Liver (tissue), 9 donors: ENCODE measurements around the gene MYLK3. TPM values are rescaled to one million over a fixed set of nuclear protein-coding genes. Genes with fewer than 3 reads are reported as not detected.

ENCODE experiments used
- DNase-seq: peaks from one replicate; pipeline ENCODE4 v3.0.0-alpha.2; 2017; ENCODE audit warnings: low spot score
- H3K27ac ChIP-seq, 2 donors: one replicate each; pipeline ENCODE4 v1.7.0; 2013; ENCODE audit warnings: inconsistent platforms in 2 of 2, low read length in 2 of 2, control low read depth in 1 of 2, low read depth in 1 of 2, mild to moderate bottlenecking in 1 of 2
- H3K27me3 ChIP-seq, 4 donors: one replicate each; pipeline versions ENCODE4 v1.6.1 to v1.7.0; 2013; ENCODE audit warnings: low read length in 3 of 4, inconsistent platforms in 1 of 4, mild to moderate bottlenecking in 1 of 4, moderate library complexity in 1 of 4; ENCODE audit not compliant: control insufficient read depth in 4 of 4, insufficient read depth in 4 of 4
- H3K36me3 ChIP-seq, 4 donors: one replicate each; pipeline versions ENCODE4 v1.6.1 to v1.7.0; 2013; ENCODE audit warnings: low read length in 3 of 4, mild to moderate bottlenecking in 3 of 4, low read depth in 1 of 4, moderate library complexity in 1 of 4; ENCODE audit not compliant: control insufficient read depth in 4 of 4, insufficient read depth in 3 of 4
- H3K4me1 ChIP-seq, 4 donors: one replicate each; pipeline versions ENCODE4 v1.6.1 to v1.7.0; 2013; ENCODE audit warnings: low read length in 3 of 4, mild to moderate bottlenecking in 3 of 4, moderate library complexity in 1 of 4; ENCODE audit not compliant: control insufficient read depth in 4 of 4, insufficient read depth in 4 of 4
- H3K4me3 ChIP-seq, 3 donors: one replicate each; pipeline versions ENCODE4 v1.6.1 to v1.7.0; 2013; ENCODE audit warnings: low read length in 3 of 3, control low read depth in 1 of 3, low read depth in 1 of 3, mild to moderate bottlenecking in 1 of 3
- H3K9ac ChIP-seq, 2 donors: one replicate each; pipeline ENCODE4 v1.7.0; 2013; ENCODE audit warnings: low read length in 2 of 2, mild to moderate bottlenecking in 2 of 2, moderate library complexity in 2 of 2, control low read depth in 1 of 2, low read depth in 1 of 2
- H3K9me3 ChIP-seq, 4 donors: one replicate each; pipeline versions ENCODE4 v1.6.1 to v1.7.0; 2013; ENCODE audit warnings: low read length in 3 of 4; ENCODE audit not compliant: control insufficient read depth in 4 of 4
- EGR1 ChIP-seq, 2 donors: IDR thresholded peaks; 2 replicates each; pipeline ENCODE4 v1.6.1; 2016 to 2018; ENCODE audit warnings: antibody characterized with exemption in 2 of 2, low read depth in 2 of 2
- FOXA1 ChIP-seq: IDR thresholded peaks from 2 replicates; pipeline ENCODE4 v1.6.1; 2016; ENCODE audit warnings: antibody characterized with exemption
- FOXA2 ChIP-seq: IDR thresholded peaks from 2 replicates; pipeline ENCODE4 v1.6.1; 2016; ENCODE audit warnings: antibody characterized with exemption
- GABPA ChIP-seq, 2 donors: IDR thresholded peaks in 1 of 2; conservative IDR thresholded peaks in 1 of 2; 2 replicates each; pipeline ENCODE4 v1.6.1; 2016; ENCODE audit warnings: antibody characterized with exemption in 2 of 2, mild to moderate bottlenecking in 1 of 2, moderate library complexity in 1 of 2
- HNF4A ChIP-seq, 2 donors: conservative IDR thresholded peaks; 2 replicates each; pipeline ENCODE4 v1.6.1; 2016; ENCODE audit warnings: antibody characterized with exemption in 2 of 2, mild to moderate bottlenecking in 2 of 2
- HNF4G ChIP-seq: IDR thresholded peaks from 2 replicates; pipeline ENCODE4 v1.6.1; 2016; ENCODE audit warnings: antibody characterized with exemption
- JUND ChIP-seq, 2 donors: IDR thresholded peaks; 2 replicates each; pipeline ENCODE4 v1.6.1; 2016; ENCODE audit warnings: antibody characterized with exemption in 2 of 2
- NR2F2 ChIP-seq: IDR thresholded peaks from 2 replicates; pipeline ENCODE4 v1.6.1; 2016; ENCODE audit warnings: antibody characterized with exemption
- RAD21 ChIP-seq, 2 donors: IDR thresholded peaks; 2 replicates each; pipeline ENCODE4 v1.6.1; 2016; ENCODE audit warnings: antibody characterized with exemption in 2 of 2, mild to moderate bottlenecking in 2 of 2
- RXRA ChIP-seq, 2 donors: IDR thresholded peaks; 2 replicates each; pipeline ENCODE4 v1.6.1; 2017 to 2018; ENCODE audit warnings: antibody characterized with exemption in 2 of 2, mild to moderate bottlenecking in 1 of 2
- SP1 ChIP-seq: IDR thresholded peaks from 2 replicates; pipeline ENCODE4 v1.6.1; 2018; ENCODE audit warnings: antibody characterized with exemption, mild to moderate bottlenecking
- TAF1 ChIP-seq: conservative IDR thresholded peaks from 2 replicates; pipeline ENCODE4 v1.6.1; 2016; ENCODE audit warnings: antibody characterized with exemption, mild to moderate bottlenecking
- YY1 ChIP-seq: IDR thresholded peaks from 2 replicates; pipeline ENCODE4 v1.6.1; 2016; ENCODE audit warnings: antibody characterized with exemption, mild to moderate bottlenecking
- WGBS: extraction: QIAGEN DNeasy Blood & Tissue Kit; methylation state at CpG from one replicate; pipeline ENCODE4 v1.1.7; 2013; 5-methylcytosine and 5-hydroxymethylcytosine counted together
- polyA plus RNA-seq, 2 donors: library from polyadenylated mRNA; stranded (reverse) in 1 of 2; unstranded in 1 of 2; fragments of 200-250 nt in 1 of 2; fragments of >200 nt in 1 of 2; fragmentation: Nextera tagmentation in 1 of 2; extraction: Ambion mirVana in 1 of 2; gene quantifications; one replicate each; pipeline versions ENCODE4 v1.2.1 to v1.2.3, GENCODE V29; 2013 to 2015
- total RNA-seq, 2 donors: library from RNA; depleted of rRNA; stranded (reverse); fragments of >200 nt; gene quantifications; one replicate each; pipeline ENCODE4 v1.2.3, GENCODE V29; 2014
- TF ChIP-seq, protein P1 (sequence below): IDR thresholded peaks from 2 replicates; pipeline ENCODE4 v1.6.1; 2016; ENCODE audit warnings: antibody characterized with exemption
- TF ChIP-seq, protein P2 (sequence below): IDR thresholded peaks from 2 replicates; pipeline ENCODE4 v1.6.1; 2016; ENCODE audit warnings: antibody characterized with exemption, mild to moderate bottlenecking
- TF ChIP-seq, protein P3 (sequence below): IDR thresholded peaks from 2 replicates; pipeline ENCODE4 v1.6.1; 2016; ENCODE audit warnings: antibody characterized with exemption
- TF ChIP-seq, protein P4 (sequence below): IDR thresholded peaks from 2 replicates; pipeline ENCODE4 v1.6.1; 2016; ENCODE audit warnings: antibody characterized with exemption
- TF ChIP-seq, protein P5 (sequence below): fragments of 150-350 bp; IDR thresholded peaks from 2 replicates; pipeline ENCODE4 v1.5.1; 2017; ENCODE audit warnings: improper control_type of control experiment, low read depth, low read length; ENCODE audit not compliant: missing input control
- donor health status: healthy.
- donor health status: healthy.
- donor health status: healthy.
- donor health status: healthy.
- donor health status: healthy.

MYLK3 gene
- total and polyA plus RNA-seq, 4 donors, result 0.01 to 1.1 (median 0.23) TPM

DNA sequence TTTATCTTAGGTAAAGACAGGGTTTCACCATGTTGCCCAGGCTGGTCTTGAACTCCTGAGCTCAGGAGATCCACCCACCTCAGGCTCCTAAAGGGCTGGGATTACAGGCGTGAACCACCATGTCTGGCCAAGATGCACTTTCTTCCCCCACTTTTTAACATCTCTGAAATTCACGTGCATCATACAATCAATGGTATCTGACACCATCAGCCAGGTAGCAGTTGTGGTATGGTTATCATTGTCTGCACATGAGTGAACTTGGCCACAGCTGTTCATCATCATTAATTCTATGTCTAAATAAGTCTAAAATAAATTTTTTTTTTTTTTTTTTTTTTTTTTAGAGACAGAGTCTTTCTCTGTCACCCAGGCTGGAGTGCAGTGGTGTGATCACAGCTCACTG lies 34.2 kb upstream of the MYLK3 start:
- Histone ChIP-seq H3K4me1 (no peaks in the 10 kb centered on the region), H3K27ac (no peak overlapping the region), H3K4me3 (no peak overlapping the region), H3K27me3 (no peaks in the 10 kb centered on the region), H3K9ac (no peak overlapping the region), H3K9me3 (no peaks in the 10 kb centered on the region), H3K36me3 (no peaks in the 10 kb centered on the region)
- no peak for DNase-seq
- TF ChIP-seq, protein P1, sequence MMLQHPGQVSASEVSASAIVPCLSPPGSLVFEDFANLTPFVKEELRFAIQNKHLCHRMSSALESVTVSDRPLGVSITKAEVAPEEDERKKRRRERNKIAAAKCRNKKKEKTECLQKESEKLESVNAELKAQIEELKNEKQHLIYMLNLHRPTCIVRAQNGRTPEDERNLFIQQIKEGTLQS, result no peak
- no peak for TF ChIP-seq SP1
- TF ChIP-seq HNF4G, result no peak
- TF ChIP-seq EGR1 (IDR thresholded peaks at IDR 0.05; ENCODE audit: low read depth in 2 of 2), result no peak
- TF ChIP-seq, protein P2, sequence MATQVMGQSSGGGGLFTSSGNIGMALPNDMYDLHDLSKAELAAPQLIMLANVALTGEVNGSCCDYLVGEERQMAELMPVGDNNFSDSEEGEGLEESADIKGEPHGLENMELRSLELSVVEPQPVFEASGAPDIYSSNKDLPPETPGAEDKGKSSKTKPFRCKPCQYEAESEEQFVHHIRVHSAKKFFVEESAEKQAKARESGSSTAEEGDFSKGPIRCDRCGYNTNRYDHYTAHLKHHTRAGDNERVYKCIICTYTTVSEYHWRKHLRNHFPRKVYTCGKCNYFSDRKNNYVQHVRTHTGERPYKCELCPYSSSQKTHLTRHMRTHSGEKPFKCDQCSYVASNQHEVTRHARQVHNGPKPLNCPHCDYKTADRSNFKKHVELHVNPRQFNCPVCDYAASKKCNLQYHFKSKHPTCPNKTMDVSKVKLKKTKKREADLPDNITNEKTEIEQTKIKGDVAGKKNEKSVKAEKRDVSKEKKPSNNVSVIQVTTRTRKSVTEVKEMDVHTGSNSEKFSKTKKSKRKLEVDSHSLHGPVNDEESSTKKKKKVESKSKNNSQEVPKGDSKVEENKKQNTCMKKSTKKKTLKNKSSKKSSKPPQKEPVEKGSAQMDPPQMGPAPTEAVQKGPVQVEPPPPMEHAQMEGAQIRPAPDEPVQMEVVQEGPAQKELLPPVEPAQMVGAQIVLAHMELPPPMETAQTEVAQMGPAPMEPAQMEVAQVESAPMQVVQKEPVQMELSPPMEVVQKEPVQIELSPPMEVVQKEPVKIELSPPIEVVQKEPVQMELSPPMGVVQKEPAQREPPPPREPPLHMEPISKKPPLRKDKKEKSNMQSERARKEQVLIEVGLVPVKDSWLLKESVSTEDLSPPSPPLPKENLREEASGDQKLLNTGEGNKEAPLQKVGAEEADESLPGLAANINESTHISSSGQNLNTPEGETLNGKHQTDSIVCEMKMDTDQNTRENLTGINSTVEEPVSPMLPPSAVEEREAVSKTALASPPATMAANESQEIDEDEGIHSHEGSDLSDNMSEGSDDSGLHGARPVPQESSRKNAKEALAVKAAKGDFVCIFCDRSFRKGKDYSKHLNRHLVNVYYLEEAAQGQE, result no peak
- no peak for TF ChIP-seq FOXA1
- TF ChIP-seq RXRA (IDR thresholded peaks at IDR 0.05), result no peak
- no peak for TF ChIP-seq HNF4A (conservative IDR thresholded peaks at IDR 0.05)
- no peak for TF ChIP-seq FOXA2
- TF ChIP-seq, protein P3, sequence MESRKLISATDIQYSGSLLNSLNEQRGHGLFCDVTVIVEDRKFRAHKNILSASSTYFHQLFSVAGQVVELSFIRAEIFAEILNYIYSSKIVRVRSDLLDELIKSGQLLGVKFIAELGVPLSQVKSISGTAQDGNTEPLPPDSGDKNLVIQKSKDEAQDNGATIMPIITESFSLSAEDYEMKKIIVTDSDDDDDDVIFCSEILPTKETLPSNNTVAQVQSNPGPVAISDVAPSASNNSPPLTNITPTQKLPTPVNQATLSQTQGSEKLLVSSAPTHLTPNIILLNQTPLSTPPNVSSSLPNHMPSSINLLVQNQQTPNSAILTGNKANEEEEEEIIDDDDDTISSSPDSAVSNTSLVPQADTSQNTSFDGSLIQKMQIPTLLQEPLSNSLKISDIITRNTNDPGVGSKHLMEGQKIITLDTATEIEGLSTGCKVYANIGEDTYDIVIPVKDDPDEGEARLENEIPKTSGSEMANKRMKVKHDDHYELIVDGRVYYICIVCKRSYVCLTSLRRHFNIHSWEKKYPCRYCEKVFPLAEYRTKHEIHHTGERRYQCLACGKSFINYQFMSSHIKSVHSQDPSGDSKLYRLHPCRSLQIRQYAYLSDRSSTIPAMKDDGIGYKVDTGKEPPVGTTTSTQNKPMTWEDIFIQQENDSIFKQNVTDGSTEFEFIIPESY, result no peak
- TF ChIP-seq, protein P4, sequence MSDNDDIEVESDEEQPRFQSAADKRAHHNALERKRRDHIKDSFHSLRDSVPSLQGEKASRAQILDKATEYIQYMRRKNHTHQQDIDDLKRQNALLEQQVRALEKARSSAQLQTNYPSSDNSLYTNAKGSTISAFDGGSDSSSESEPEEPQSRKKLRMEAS, result no peak
- TF ChIP-seq NR2F2, result no peak
- TF ChIP-seq YY1, result no peak
- TF ChIP-seq RAD21 (IDR thresholded peaks at IDR 0.05), result no peak
- no peak for TF ChIP-seq TAF1
- TF ChIP-seq, protein P5, sequence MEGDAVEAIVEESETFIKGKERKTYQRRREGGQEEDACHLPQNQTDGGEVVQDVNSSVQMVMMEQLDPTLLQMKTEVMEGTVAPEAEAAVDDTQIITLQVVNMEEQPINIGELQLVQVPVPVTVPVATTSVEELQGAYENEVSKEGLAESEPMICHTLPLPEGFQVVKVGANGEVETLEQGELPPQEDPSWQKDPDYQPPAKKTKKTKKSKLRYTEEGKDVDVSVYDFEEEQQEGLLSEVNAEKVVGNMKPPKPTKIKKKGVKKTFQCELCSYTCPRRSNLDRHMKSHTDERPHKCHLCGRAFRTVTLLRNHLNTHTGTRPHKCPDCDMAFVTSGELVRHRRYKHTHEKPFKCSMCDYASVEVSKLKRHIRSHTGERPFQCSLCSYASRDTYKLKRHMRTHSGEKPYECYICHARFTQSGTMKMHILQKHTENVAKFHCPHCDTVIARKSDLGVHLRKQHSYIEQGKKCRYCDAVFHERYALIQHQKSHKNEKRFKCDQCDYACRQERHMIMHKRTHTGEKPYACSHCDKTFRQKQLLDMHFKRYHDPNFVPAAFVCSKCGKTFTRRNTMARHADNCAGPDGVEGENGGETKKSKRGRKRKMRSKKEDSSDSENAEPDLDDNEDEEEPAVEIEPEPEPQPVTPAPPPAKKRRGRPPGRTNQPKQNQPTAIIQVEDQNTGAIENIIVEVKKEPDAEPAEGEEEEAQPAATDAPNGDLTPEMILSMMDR, result no peak
- no peak for TF ChIP-seq JUND (IDR thresholded peaks at IDR 0.05)
- no peak for TF ChIP-seq GABPA (IDR thresholded peaks at IDR 0.05 in 1 of 2, conservative IDR thresholded peaks at IDR 0.05 in 1 of 2)
- 87% methylated on average over 2 of the region's 2 CpGs for WGBS
